CD4-positive, alpha-beta memory T cell (primary cell): ENCODE results near the gene SGCG. TPM values are rescaled to one million over a fixed set of nuclear protein-coding genes. Genes with fewer than 3 reads are reported as not detected.
"Not testable (repeated sequence)": the region's sequence is repeated elsewhere in the genome, so short reads cannot be mapped to it uniquely, and the experiment has no call there.

Experiments
- CTCF ChIA-PET: fragments of 350-600 bp; sonication (Branson Sonifier 250); formaldehyde crosslinking; loops from one replicate; lab custom pipeline; 2021; ENCODE audit warnings: inconsistent platforms; ENCODE audit not compliant: partially characterized antibody; lab: Charles Lee
- POLR2A ChIA-PET: fragments of 350-600 bp; sonication (Branson Sonifier 250); formaldehyde crosslinking; loops from one replicate; lab custom pipeline; 2021; ENCODE audit not compliant: partially characterized antibody; lab: Charles Lee
- DNase-seq, 5 donors: peaks; one replicate each; pipeline versions ENCODE4 v3.0.0 to v3.0.0-alpha.2; 2020 to 2022; ENCODE audit warnings: mixed read lengths in 1 of 5
- H3K27ac ChIP-seq: one replicate; pipeline ENCODE4 v1.7.0; 2013; ENCODE audit warnings: low read depth, low read length
- H3K27me3 ChIP-seq: 2 replicates; pipeline ENCODE4 v1.7.0; 2013; ENCODE audit warnings: mild to moderate bottlenecking, low read length, moderate library complexity; ENCODE audit not compliant: insufficient read depth
- H3K36me3 ChIP-seq: 2 replicates; pipeline ENCODE4 v1.7.0; 2013; ENCODE audit warnings: mild to moderate bottlenecking, low read length, moderate library complexity; ENCODE audit not compliant: insufficient read depth
- H3K4me1 ChIP-seq: 2 replicates; pipeline ENCODE4 v1.7.0; 2013; ENCODE audit warnings: mild to moderate bottlenecking, low read length, moderate library complexity; ENCODE audit not compliant: insufficient read depth
- H3K4me3 ChIP-seq, 2 donors: one replicate each; pipeline ENCODE4 v1.7.0; 2013; ENCODE audit warnings: low read length in 2 of 2, mild to moderate bottlenecking in 1 of 2
- H3K9me3 ChIP-seq, 2 donors: one replicate each; pipeline ENCODE4 v1.7.0; 2013; ENCODE audit warnings: low read length in 2 of 2, control low read depth in 1 of 2; ENCODE audit not compliant: control insufficient read depth in 1 of 2
- H3K27ac Mint-ChIP-seq, 7 donors: one replicate each; pipeline ENCODE4 v1.8.0; 2020 to 2021; ENCODE audit warnings: mixed read lengths in 7 of 7, mild to moderate bottlenecking in 6 of 7, inconsistent platforms in 3 of 7, moderate library complexity in 3 of 7
- H3K27me3 Mint-ChIP-seq, 2 donors: one replicate each; pipeline ENCODE4 v1.8.0; 2020 to 2021; ENCODE audit warnings: mixed read lengths in 2 of 2
- H3K36me3 Mint-ChIP-seq, 2 donors: one replicate each; pipeline ENCODE4 v1.8.0; 2020 to 2021; ENCODE audit warnings: mixed read lengths in 2 of 2, inconsistent platforms in 1 of 2, mild to moderate bottlenecking in 1 of 2
- H3K4me1 Mint-ChIP-seq, 4 donors: one replicate each; pipeline ENCODE4 v1.8.0; 2020 to 2021; ENCODE audit warnings: mixed read lengths in 4 of 4, mild to moderate bottlenecking in 1 of 4
- H3K4me3 Mint-ChIP-seq, 8 donors: one replicate each; pipeline ENCODE4 v1.8.0; 2020 to 2021; ENCODE audit warnings: mixed read lengths in 8 of 8, mild to moderate bottlenecking in 7 of 8, moderate library complexity in 6 of 8, inconsistent platforms in 3 of 8
- H3K9me3 Mint-ChIP-seq, 8 donors: one replicate each; pipeline ENCODE4 v1.8.0; 2020 to 2021; ENCODE audit warnings: mixed read lengths in 8 of 8, mild to moderate bottlenecking in 5 of 8, inconsistent platforms in 3 of 8, moderate library complexity in 1 of 8
- intact Hi-C: fragments of 100-400 bp; cut with micrococcal nuclease; formaldehyde crosslinking; loops from one replicate; pipeline ENCODE4 v1.15.1; 2023
- polyA plus RNA-seq, 2 donors: library from polyadenylated mRNA; unstranded; fragments of 300-500 nt; fragmentation: Illumina TruSeq; gene quantifications; one replicate each; pipeline ENCODE4 v1.2.3, GENCODE V29; 2021
- total RNA-seq, 2 experiments: library from RNA; stranded (reverse); gene quantifications; one replicate each; pipeline ENCODE4 v1.2.3, GENCODE V29; 2021

Gene SGCG
- total and polyA plus RNA-seq, 4 experiments from 2014 or later = not detected

GRCh38 chr13:23314837-23315236 lies 134.1 kb downstream of the SGCG start:
- intact Hi-C loops, CTCF ChIA-PET, H3K36me3 ChIP-seq, POLR2A ChIA-PET, H3K4me1 ChIP-seq, H3K27me3 Mint-ChIP-seq, DNase-seq, H3K4me3 Mint-ChIP-seq, H3K4me1 Mint-ChIP-seq, H3K9me3 Mint-ChIP-seq, H3K27me3 ChIP-seq, H3K27ac ChIP-seq, H3K9me3 ChIP-seq, H3K36me3 Mint-ChIP-seq, H3K27ac Mint-ChIP-seq, H3K4me3 ChIP-seq: not testable (repeated sequence)

GRCh38 chr13:23319883-23320224 lies 139.1 kb downstream of the SGCG start:
- no peak for DNase-seq
- ChIA-PET POLR2A (no interaction called here), CTCF (interaction anchor here (1.2 kb wide), 1 partner anchor 10 kb away, joined by 3 read pairs; no protein-coding TSS in a partner anchor)
- H3K36me3 ChIP-seq = no peaks in the 10 kb centered on the region
- Mint-ChIP-seq H3K27me3 (no peaks in the 10 kb centered on the region), H3K4me1 (peaks cover 11 to 32% (median 13%) of the 10 kb centered on the region in 4 donors), H3K27ac (no peak overlapping the region), H3K4me3 (peak overlapping the region in 1 of 8 donors; percentile 2), H3K9me3 (no peaks in the 10 kb centered on the region), H3K36me3 (peaks cover 0 to 4% of the 10 kb centered on the region in 2 donors)
- H3K4me3 ChIP-seq = no peak overlapping the region
- H3K4me1 ChIP-seq = peaks cover 17% of the 10 kb centered on the region
- no peaks in the 10 kb centered on the region for H3K9me3 ChIP-seq
- no peaks in the 10 kb centered on the region for H3K27me3 ChIP-seq
- H3K27ac ChIP-seq = no peak overlapping the region
- intact Hi-C loops = no loop called here

DNA sequence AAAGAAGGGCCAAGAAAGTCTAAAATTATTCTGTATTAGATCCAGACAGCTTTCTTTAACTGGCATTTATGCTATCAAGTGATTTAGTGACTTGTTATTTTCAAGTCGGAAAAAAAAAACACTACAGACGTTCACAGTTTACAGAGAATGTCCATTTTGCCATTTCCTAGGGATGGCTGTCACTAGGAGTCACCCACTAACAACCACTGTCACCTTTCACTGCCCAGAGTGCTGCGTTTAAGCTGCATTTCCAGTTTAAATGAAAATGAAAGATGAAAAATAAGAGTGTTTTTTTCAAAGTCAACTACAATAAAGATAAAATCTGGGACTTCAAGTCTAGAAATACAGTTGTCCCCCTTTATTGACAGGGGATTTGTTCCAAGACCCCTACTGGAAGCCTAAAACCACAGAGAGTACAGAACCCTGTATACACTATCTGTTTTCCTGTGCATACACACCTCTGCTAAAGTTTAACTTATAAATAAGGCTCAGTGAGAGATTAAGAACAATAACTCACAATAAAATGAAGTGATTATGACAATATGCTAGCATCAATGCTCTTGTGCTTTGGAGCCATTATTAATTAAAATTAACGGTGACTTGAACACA lies 140.3 kb downstream of the SGCG start:
- no peaks in the 10 kb centered on the region for H3K36me3 ChIP-seq
- Mint-ChIP-seq H3K4me1 (peaks cover 11 to 32% (median 13%) of the 10 kb centered on the region in 4 donors), H3K27me3 (no peaks in the 10 kb centered on the region), H3K36me3 (peaks cover 0 to 4% of the 10 kb centered on the region in 2 donors), H3K4me3 (peak overlapping the region; percentile 86 to 97 (median 90)), H3K27ac (peak overlapping the region; percentile 62 to 92 (median 87)), H3K9me3 (peaks cover 0 to 1% (median 0%) of the 10 kb centered on the region in 8 donors)
- no peak for DNase-seq
- H3K27me3 ChIP-seq = no peaks in the 10 kb centered on the region
- POLR2A ChIA-PET = interaction anchor here (1.4 kb wide), 1 partner anchor 55 kb away, joined by 4 read pairs; no protein-coding TSS in a partner anchor
- H3K27ac ChIP-seq = peak overlapping the region; percentile 45
- CTCF ChIA-PET = interaction anchor here (1.2 kb wide), 1 partner anchor 9 kb away, joined by 3 read pairs; no protein-coding TSS in a partner anchor
- H3K9me3 ChIP-seq = no peaks in the 10 kb centered on the region
- peak overlapping the region in 1 of 2 donors; percentile 53 for H3K4me3 ChIP-seq
- intact Hi-C loops = no loop called here
- H3K4me1 ChIP-seq = peaks cover 17% of the 10 kb centered on the region

DNA sequence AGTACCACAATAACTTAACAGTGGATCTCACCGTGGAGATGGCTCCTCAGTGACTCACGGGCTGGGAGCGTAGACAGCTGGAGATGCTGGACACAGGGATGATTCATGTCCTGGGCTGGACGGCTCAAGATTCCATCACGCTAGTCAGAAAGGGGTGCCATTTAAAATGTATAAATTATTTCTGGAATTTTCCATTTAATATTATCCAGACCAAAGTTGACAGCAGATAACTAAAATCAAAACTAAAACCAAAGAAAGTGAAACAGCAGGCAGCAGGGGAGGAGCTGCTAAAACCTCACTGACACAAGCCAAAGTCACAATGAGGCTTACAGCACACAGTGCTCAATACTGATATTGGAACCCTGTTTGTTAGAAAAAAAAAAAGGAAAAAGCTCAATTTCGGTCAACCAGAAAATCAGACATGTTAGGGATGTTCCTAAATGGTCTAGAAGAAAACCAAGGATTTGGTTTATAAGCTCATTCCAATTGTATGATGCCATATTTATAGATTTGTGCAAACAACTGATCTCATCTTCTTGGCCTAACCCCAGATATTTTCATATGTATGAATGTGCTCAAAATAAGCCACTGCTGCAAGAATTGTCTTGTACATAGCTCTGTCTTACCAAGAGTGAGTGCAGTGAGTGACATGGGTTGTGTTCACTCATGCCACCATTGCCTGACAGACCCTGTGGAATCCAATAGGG lies 140.9 kb downstream of the SGCG start:
- Mint-ChIP-seq H3K27ac (peak overlapping the region; percentile 62 to 92 (median 87)), H3K4me1 (peaks cover 11 to 32% (median 13%) of the 10 kb centered on the region in 4 donors), H3K27me3 (no peaks in the 10 kb centered on the region), H3K4me3 (peak overlapping the region; percentile 86 to 97 (median 90)), H3K9me3 (peaks cover 0 to 2% (median 0%) of the 10 kb centered on the region in 8 donors), H3K36me3 (peaks cover 0 to 4% of the 10 kb centered on the region in 2 donors)
- Histone ChIP-seq H3K27ac (peak overlapping the region; percentile 45), H3K9me3 (no peaks in the 10 kb centered on the region), H3K4me1 (peaks cover 17% of the 10 kb centered on the region), H3K4me3 (peak overlapping the region in 1 of 2 donors; percentile 53), H3K27me3 (no peaks in the 10 kb centered on the region), H3K36me3 (no peaks in the 10 kb centered on the region)
- intact Hi-C loops = no loop called here
- POLR2A ChIA-PET = interaction anchor here (0.6 to 1.4 kb wide), 2 partner anchors 54 to 439 kb away, joined by 3 to 4 read pairs; no protein-coding TSS in a partner anchor
- CTCF ChIA-PET = interaction anchor here (1.2 kb wide), 1 partner anchor 8 kb away, joined by 3 read pairs; no protein-coding TSS in a partner anchor
- peak in 2 of 5 donors; percentile 4 to 11 for DNase-seq

GRCh38 chr13:23322353-23323336 lies 141.9 kb downstream of the SGCG start:
- Histone ChIP-seq H3K36me3 (no peaks in the 10 kb centered on the region), H3K27me3 (no peaks in the 10 kb centered on the region), H3K4me1 (peaks cover 17% of the 10 kb centered on the region), H3K4me3 (no peak overlapping the region), H3K27ac (no peak overlapping the region), H3K9me3 (no peaks in the 10 kb centered on the region)
- Mint-ChIP-seq H3K27ac (peak overlapping the region in 5 of 7 donors; percentile 36 to 87 (median 53)), H3K4me1 (peaks cover 11 to 32% (median 13%) of the 10 kb centered on the region in 4 donors), H3K9me3 (peaks cover 0 to 7% (median 3%) of the 10 kb centered on the region in 8 donors), H3K27me3 (no peaks in the 10 kb centered on the region), H3K4me3 (peak overlapping the region in 4 of 8 donors; percentile 22 to 97 (median 92)), H3K36me3 (peaks cover 0 to 4% of the 10 kb centered on the region in 2 donors)
- ChIA-PET CTCF (no interaction called here), POLR2A (interaction anchor here (0.6 to 1.4 kb wide), 2 partner anchors 53 to 438 kb away, joined by 3 to 4 read pairs; no protein-coding TSS in a partner anchor)
- no peak for DNase-seq
- intact Hi-C loops = no loop called here

DNA sequence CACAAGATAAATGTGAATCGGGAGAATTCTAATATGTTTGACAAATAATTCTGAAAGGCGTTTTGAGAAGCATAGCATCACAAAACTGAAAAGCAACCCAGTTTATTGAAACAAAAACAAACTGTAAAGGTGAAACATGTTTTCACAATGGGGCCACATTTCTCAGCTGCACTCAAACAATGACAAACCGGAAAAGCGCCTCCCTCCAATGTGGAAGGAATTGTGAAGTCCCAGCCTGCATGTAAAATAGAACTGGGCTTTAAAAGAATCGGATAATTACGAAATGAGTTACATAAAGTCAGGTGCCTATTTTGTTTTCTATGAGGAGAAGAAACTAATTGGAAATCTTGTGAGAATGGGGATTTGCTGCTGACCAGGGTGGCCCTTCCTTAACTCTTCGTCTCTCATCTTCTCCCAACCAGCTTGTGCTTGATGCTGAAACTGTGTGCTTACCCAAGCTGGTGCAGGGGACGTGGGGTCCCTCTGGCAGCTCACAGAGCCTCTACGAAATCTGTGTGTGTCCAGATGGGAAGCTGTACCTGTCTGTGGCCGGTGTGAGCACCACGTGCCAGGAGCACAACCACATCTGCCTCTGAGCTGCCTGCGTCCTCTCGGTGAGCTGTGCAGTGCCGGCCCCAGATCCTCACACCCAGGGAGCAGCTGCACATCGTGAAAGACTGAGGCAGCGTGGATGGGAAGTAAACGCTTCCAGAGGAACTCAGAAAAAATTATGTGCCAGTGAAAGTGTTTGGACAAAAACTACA lies 143.3 kb downstream of the SGCG start:
- no peak overlapping the region for H3K27ac Mint-ChIP-seq

More for the DNA sequence above, 143.3 kb downstream of the SGCG start:
- H3K27ac ChIP-seq = no peak overlapping the region
- H3K4me3 ChIP-seq = no peak overlapping the region
- ChIA-PET POLR2A (no interaction called here), CTCF (no interaction called here)
- H3K4me1 ChIP-seq = peaks cover 17% of the 10 kb centered on the region
- Mint-ChIP-seq H3K4me3 (no peak overlapping the region), H3K36me3 (peaks cover 0 to 4% of the 10 kb centered on the region in 2 donors), H3K4me1 (peaks cover 9 to 32% (median 13%) of the 10 kb centered on the region in 4 donors), H3K9me3 (peaks cover 0 to 11% (median 3%) of the 10 kb centered on the region in 8 donors), H3K27me3 (no peaks in the 10 kb centered on the region)
- no peaks in the 10 kb centered on the region for H3K9me3 ChIP-seq
- intact Hi-C loops = no loop called here
- no peak for DNase-seq
- H3K27me3 ChIP-seq = no peaks in the 10 kb centered on the region
- no peaks in the 10 kb centered on the region for H3K36me3 ChIP-seq
